Activated T-helper 9 cell treated with anti-CD3 and anti-CD28 coated beads, Interleukin-2, amount 50 U/mL, for 16 hours (primary cell): ENCODE results near the gene CYP24A1.
A peak's percentile ranks its signal among the peaks of the same experiment; 100 is the strongest.

Experiments used
- DNase-seq: peaks from one replicate; pipeline ENCODE4 v3.0.0-alpha.2; 2020; ENCODE audit warnings: low read depth

The CYP24A1 gene

GRCh38 chr20:54203281-54203680 is 29.5 kb upstream of the CYP24A1 start:
- no peak for DNase-seq

- DNase-seq, result no peak
These were observed 27.6 kb upstream of the CYP24A1 start for GRCh38 chr20:54201268-54201846.

GRCh38 chr20:54200487-54201267 is 26.9 kb upstream of the CYP24A1 start:
- DNase-seq, result no peak

GRCh38 chr20:54199721-54200176 is 26.0 kb upstream of the CYP24A1 start:
- DNase-seq, result peak; percentile 44

- no peak for DNase-seq
These were observed 25.5 kb upstream of the CYP24A1 start for GRCh38 chr20:54199283-54199682.

- no peak for DNase-seq
These were observed 24.1 kb upstream of the CYP24A1 start for GRCh38 chr20:54197621-54198604.

- no peak for DNase-seq
These were observed 22.0 kb upstream of the CYP24A1 start for GRCh38 chr20:54195483-54196472.

GRCh38 chr20:54194724-54195438 is 21.1 kb upstream of the CYP24A1 start:
- DNase-seq, result no peak

- DNase-seq, result no peak
These were observed 20.0 kb upstream of the CYP24A1 start for GRCh38 chr20:54193817-54194216.

GRCh38 chr20:54190217-54190616 is 16.4 kb upstream of the CYP24A1 start:
- no peak for DNase-seq

GRCh38 chr20:54189630-54190029 is 15.8 kb upstream of the CYP24A1 start:
- DNase-seq, result no peak

GRCh38 chr20:54188132-54188849 is 14.5 kb upstream of the CYP24A1 start:
- DNase-seq, result no peak

GRCh38 chr20:54184904-54185626 is 11.3 kb upstream of the CYP24A1 start:
- no peak for DNase-seq

- no peak for DNase-seq
These were observed 10.3 kb upstream of the CYP24A1 start for GRCh38 chr20:54184071-54184470.

GRCh38 chr20:54180931-54181330 is 7.1 kb upstream of the CYP24A1 start:
- DNase-seq, result no peak

- DNase-seq, result no peak
These were observed 6.2 kb upstream of the CYP24A1 start for GRCh38 chr20:54179946-54180345.

- no peak for DNase-seq
These were observed 4.5 kb upstream of the CYP24A1 start for GRCh38 chr20:54178256-54178655.

GRCh38 chr20:54177378-54177777 is 3.6 kb upstream of the CYP24A1 start:
- no peak for DNase-seq

GRCh38 chr20:54176610-54177009 is 2.8 kb upstream of the CYP24A1 start:
- DNase-seq, result no peak
